Right lobe of liver (tissue), 6 donors: Measurements from ENCODE around the gene RBM47. TPM values are rescaled to one million over a fixed set of nuclear protein-coding genes. Genes with fewer than 3 reads are reported as not detected.

Source experiments
- ATAC-seq, 4 donors: fragments of 200-7000 bp; cut with Tn5 transposase; one replicate each; pipeline ENCODE4 v1.9.1; 2020; ENCODE audit warnings: mild to moderate bottlenecking in 4 of 4, moderate library complexity in 4 of 4
- DNase-seq, 3 donors: peaks; one replicate each; pipeline ENCODE4 v3.0.0-alpha.2; 2020
- H3K27ac ChIP-seq, 3 donors: fragments of 200-600 bp; one replicate each; pipeline ENCODE4 v1.8.0; 2022
- H3K27me3 ChIP-seq, 2 donors: fragments of 200-600 bp; one replicate each; pipeline ENCODE4 v1.8.0; 2022
- H3K36me3 ChIP-seq, 4 donors: fragments of 200-600 bp; sonication (generic) in 1 of 4; one replicate each; pipeline versions ENCODE4 v1.5.1 to v1.8.0; 2017 to 2022; ENCODE audit warnings: control low read depth in 1 of 4
- H3K4me1 ChIP-seq, 4 donors: fragments of 200-600 bp; sonication (generic) in 1 of 4; one replicate each; pipeline versions ENCODE4 v1.5.1 to v1.8.0; 2017 to 2022; ENCODE audit warnings: control low read depth in 1 of 4
- H3K4me3 ChIP-seq, 3 donors: fragments of 200-600 bp; one replicate each; pipeline ENCODE4 v1.8.0; 2022
- H3K9me3 ChIP-seq, 4 donors: fragments of 200-600 bp; sonication (generic) in 1 of 4; one replicate each; pipeline versions ENCODE4 v1.5.1 to v1.8.0; 2017 to 2022; ENCODE audit warnings: control low read depth in 1 of 4
- CTCF ChIP-seq, 4 donors: fragments of 200-600 bp in 3 of 4; fragments of 450-650 bp in 1 of 4; IDR thresholded peaks; one replicate each; pipeline versions ENCODE4 v1.5.1 to v1.8.0; 2016 to 2022; ENCODE audit warnings: antibody characterized with exemption in 4 of 4, mild to moderate bottlenecking in 2 of 4
- POLR2A ChIP-seq: fragments of 450-650 bp; IDR thresholded peaks from one replicate; pipeline ENCODE4 v1.6.1; 2017; ENCODE audit warnings: antibody characterized with exemption, mild to moderate bottlenecking
- WGBS: methylation state at CpG from one replicate; pipeline ENCODE4 v1.1.6; 2018; ENCODE audit warnings: low coverage, low lambda C conversion rate; ENCODE audit not compliant: insufficient coverage; ENCODE audit errors: missing lambda C conversion rate; 5-methylcytosine and 5-hydroxymethylcytosine counted together
- intact Hi-C, 2 donors: fragments of 100-400 bp; cut with DNase I; formaldehyde crosslinking; loops; one replicate each; pipeline versions ENCODE4 v1.11.2 to v1.14.1; 2022
- total RNA-seq, 6 experiments: library from RNA; depleted of rRNA in 2 of 6; stranded (reverse); fragments of >200 nt in 2 of 6; fragmentation: NEBNext Ultra II Directional in 3 of 6; extraction: Animal tissue kit (Norgen Biotek cat#: 25700) in 3 of 6; gene quantifications; one replicate each; pipeline versions ENCODE4 v1.1.0 to v1.2.4, GENCODE V29; 2016 to 2023
- donor health status: DM: no; HTN: yes; CAD: no.
- donor health status: DM: no; HTN: no; CAD: no.
- donor health status: DM: no; HTN: no; CAD: no.
- donor health status: DM: no; HTN: yes; CAD: no.
- donor health status: DM: no; HTN: yes; CAD: no.

RBM47 gene
- total RNA-seq, 6 experiments from 2014 or later: 29.5 to 85.0 (median 51.1) TPM

GRCh38 chr4:40614031-40614430, 15.6 kb downstream of the RBM47 start:
- peaks cover 0 to 25% (median 0%) of the 10 kb centered on the region in 4 donors for H3K4me1 ChIP-seq
- no peaks in the 10 kb centered on the region for H3K36me3 ChIP-seq
- no peak for TF ChIP-seq POLR2A
- no peak for TF ChIP-seq CTCF (IDR thresholded peaks at IDR 0.05)
- no peak overlapping the region for H3K4me3 ChIP-seq
- no peaks in the 10 kb centered on the region for H3K27me3 ChIP-seq
- intact Hi-C loops: no loop called here
- 59% methylated on average over 2 of the region's 2 CpGs for WGBS
- DNase-seq (no peak), ATAC-seq (no peak)
- H3K9me3 ChIP-seq: no peaks in the 10 kb centered on the region
- H3K27ac ChIP-seq: no peak overlapping the region

- H3K27ac ChIP-seq: no peak overlapping the region
- no peaks in the 10 kb centered on the region for H3K36me3 ChIP-seq
- ATAC-seq: no peak
- H3K27me3 ChIP-seq: no peaks in the 10 kb centered on the region
- intact Hi-C loops: no loop called here
- H3K4me1 ChIP-seq: peaks cover 0 to 25% (median 0%) of the 10 kb centered on the region in 4 donors
- no peak for DNase-seq
- TF ChIP-seq CTCF (IDR thresholded peaks at IDR 0.05) (no peak), POLR2A (no peak)
- H3K9me3 ChIP-seq: no peaks in the 10 kb centered on the region
- WGBS: 91% methylated on average over 1 of the region's 1 CpG
- no peak overlapping the region for H3K4me3 ChIP-seq
Observed at GRCh38 chr4:40613456-40613855, 16.2 kb downstream of the RBM47 start.

- 52% methylated on average over 2 of the region's 2 CpGs for WGBS
- TF ChIP-seq CTCF (IDR thresholded peaks at IDR 0.05) (no peak), POLR2A (no peak)
- H3K36me3 ChIP-seq: no peaks in the 10 kb centered on the region
- ATAC-seq (no peak), DNase-seq (no peak)
- peaks cover 0 to 21% (median 0%) of the 10 kb centered on the region in 4 donors for H3K4me1 ChIP-seq
- no peaks in the 10 kb centered on the region for H3K9me3 ChIP-seq
- intact Hi-C loops: no loop called here
- no peak overlapping the region for H3K27ac ChIP-seq
- no peak overlapping the region for H3K4me3 ChIP-seq
- H3K27me3 ChIP-seq: no peaks in the 10 kb centered on the region
Observed at GRCh38 chr4:40612831-40613230, 16.8 kb downstream of the RBM47 start.

- no peak for TF ChIP-seq CTCF (IDR thresholded peaks at IDR 0.05)
- no peak for TF ChIP-seq POLR2A
- 73% methylated on average over 4 of the region's 4 CpGs for WGBS
- no peaks in the 10 kb centered on the region for H3K9me3 ChIP-seq
- H3K27me3 ChIP-seq: no peaks in the 10 kb centered on the region
- intact Hi-C loops: no loop called here
- H3K27ac ChIP-seq: no peak overlapping the region
- no peaks in the 10 kb centered on the region for H3K36me3 ChIP-seq
- no peak overlapping the region for H3K4me3 ChIP-seq
- ATAC-seq (peak in 1 of 4 donors; percentile 45), DNase-seq (no peak)
- H3K4me1 ChIP-seq: peaks cover 0 to 23% (median 0%) of the 10 kb centered on the region in 4 donors
Observed at GRCh38 chr4:40612283-40612682, 17.4 kb downstream of the RBM47 start.

GRCh38 chr4:40608628-40609027, 21.0 kb downstream of the RBM47 start:
- Histone ChIP-seq H3K9me3 (no peaks in the 10 kb centered on the region), H3K27me3 (no peaks in the 10 kb centered on the region), H3K4me1 (peaks cover 0 to 26% (median 3%) of the 10 kb centered on the region in 4 donors), H3K36me3 (no peaks in the 10 kb centered on the region), H3K27ac (no peak overlapping the region), H3K4me3 (no peak overlapping the region)
- no peak for ATAC-seq
- intact Hi-C loops: no loop called here
- DNase-seq: no peak
- WGBS: 62% methylated on average over 2 of the region's 2 CpGs
- TF ChIP-seq POLR2A (no peak), CTCF (IDR thresholded peaks at IDR 0.05) (no peak)
